WTC11 (cell line): ENCODE results near the gene HNF1A. TPM values are rescaled to one million over a fixed set of nuclear protein-coding genes. Genes with fewer than 3 reads are reported as not detected.
A peak's percentile ranks its signal among the peaks of the same experiment; 100 is the strongest.

Source experiments
- AFF4 ChIP-seq: sonication (generic); formaldehyde crosslinking; IDR thresholded peaks from 2 replicates; pipeline ENCODE4 v1.8.1; 2023; ENCODE audit warnings: mild to moderate bottlenecking, missing genetic modification reagents, borderline replicate concordance
- ATF6 ChIP-seq: sonication (generic); formaldehyde crosslinking; IDR thresholded peaks from 2 replicates; pipeline ENCODE4 v1.8.1; 2023; ENCODE audit warnings: mild to moderate bottlenecking, missing genetic modification reagents
- CDX4 ChIP-seq: fragments of 250-450 bp; sonication (Bioruptor Pico); IDR thresholded peaks from 2 replicates; pipeline ENCODE4 v1.9.0; 2021; ENCODE audit warnings: moderate library complexity, mild to moderate bottlenecking, inconsistent platforms, borderline replicate concordance
- CREM ChIP-seq: sonication (generic); formaldehyde crosslinking; IDR thresholded peaks from 2 replicates; pipeline ENCODE4 v1.8.1; 2022; ENCODE audit warnings: mild to moderate bottlenecking, missing genetic modification reagents, moderate library complexity
- E2F5 ChIP-seq: sonication (generic); formaldehyde crosslinking; IDR thresholded peaks from 2 replicates; pipeline ENCODE4 v1.8.1; 2022; ENCODE audit warnings: mild to moderate bottlenecking, moderate library complexity, missing genetic modification reagents
- ESRRA ChIP-seq: sonication (generic); formaldehyde crosslinking; IDR thresholded peaks from 2 replicates; pipeline ENCODE4 v1.8.1; 2022; ENCODE audit warnings: mild to moderate bottlenecking, missing genetic modification reagents, borderline replicate concordance
- ETV6 ChIP-seq: sonication (generic); formaldehyde crosslinking; IDR thresholded peaks from 2 replicates; pipeline ENCODE4 v1.8.1; 2022; ENCODE audit warnings: mild to moderate bottlenecking, missing genetic modification reagents
- FOXJ3 ChIP-seq: sonication (generic); formaldehyde crosslinking; IDR thresholded peaks from 2 replicates; pipeline ENCODE4 v1.9.0; 2021; ENCODE audit warnings: missing genetic modification reagents, mild to moderate bottlenecking, borderline replicate concordance
- FOXP1 ChIP-seq: sonication (generic); formaldehyde crosslinking; IDR thresholded peaks from 2 replicates; pipeline ENCODE4 v1.8.0; 2022; ENCODE audit warnings: missing genetic modification reagents, mild to moderate bottlenecking, moderate library complexity, borderline replicate concordance
- JUN ChIP-seq: sonication (generic); formaldehyde crosslinking; IDR thresholded peaks from 2 replicates; pipeline ENCODE4 v1.8.0; 2023; ENCODE audit warnings: mild to moderate bottlenecking, missing genetic modification reagents
- RORB ChIP-seq: fragments of 250-450 bp; sonication (Bioruptor Pico); IDR thresholded peaks from 2 replicates; pipeline ENCODE4 v1.9.0; 2021; ENCODE audit warnings: mild to moderate bottlenecking
- SMAD3 ChIP-seq: sonication (generic); formaldehyde crosslinking; IDR thresholded peaks from 2 replicates; pipeline ENCODE4 v1.8.0; 2022; ENCODE audit warnings: missing genetic modification reagents, mild to moderate bottlenecking, borderline replicate concordance
- SP1 ChIP-seq: sonication (generic); formaldehyde crosslinking; conservative IDR thresholded peaks from 2 replicates; pipeline ENCODE4 v1.8.1; 2022; ENCODE audit warnings: missing genetic modification reagents
- STAT6 ChIP-seq: sonication (generic); formaldehyde crosslinking; conservative IDR thresholded peaks from 2 replicates; pipeline ENCODE4 v1.8.1; 2023; ENCODE audit warnings: mild to moderate bottlenecking, low read depth, missing genetic modification reagents, moderate library complexity
- TEAD4 ChIP-seq: sonication (generic); formaldehyde crosslinking; IDR thresholded peaks from 2 replicates; pipeline ENCODE4 v1.8.0; 2022; ENCODE audit warnings: mild to moderate bottlenecking, missing genetic modification reagents
- TP53 ChIP-seq: sonication (generic); formaldehyde crosslinking; IDR thresholded peaks from 2 replicates; pipeline ENCODE4 v1.8.1; 2023; ENCODE audit warnings: mild to moderate bottlenecking, missing genetic modification reagents
- USF1 ChIP-seq: sonication (generic); formaldehyde crosslinking; IDR thresholded peaks from 2 replicates; pipeline ENCODE4 v1.8.0; 2022; ENCODE audit warnings: mild to moderate bottlenecking, missing genetic modification reagents
- ZBTB21 ChIP-seq: sonication (generic); formaldehyde crosslinking; IDR thresholded peaks from 2 replicates; pipeline ENCODE4 v1.8.1; 2023; ENCODE audit warnings: mild to moderate bottlenecking, missing genetic modification reagents, borderline replicate concordance
- ZMAT4 ChIP-seq: fragments of 250-450 bp; sonication (Bioruptor Pico); IDR thresholded peaks from 2 replicates; pipeline ENCODE4 v1.9.0; 2021; ENCODE audit warnings: mild to moderate bottlenecking
- ZNF532 ChIP-seq: fragments of 250-450 bp; sonication (Bioruptor Pico); IDR thresholded peaks from 2 replicates; pipeline ENCODE4 v1.9.0; 2021; ENCODE audit warnings: mild to moderate bottlenecking, borderline replicate concordance
- total RNA-seq: library from RNA; stranded (reverse); gene quantifications from 3 replicates; pipeline ENCODE4 v1.2.3, GENCODE V29; 2021

Gene HNF1A
- total RNA-seq, 1 experiment from 2014 or later: not detected

GRCh38 chr12:120999191-121000120 is 21.1 kb downstream of the HNF1A start (continued):
- TF ChIP-seq STAT6 (no peak), CREM (CRISPR knock-in tag) (no peak), ATF6 (no peak), USF1 (CRISPR knock-in tag) (no peak), TP53 (CRISPR knock-in tag) (no peak), SP1 (CRISPR knock-in tag) (peak; percentile 56), ZBTB21 (CRISPR knock-in tag) (peak; percentile 56; the same call in 1 of the 2 replicates), AFF4 (CRISPR knock-in tag) (no peak), RORB (no peak), SMAD3 (0 out of 2 replicates have a peak, but pooled peaks have one; percentile 52), ESRRA (CRISPR knock-in tag) (0 out of 2 replicates have a peak, but pooled peaks have one; percentile 20), ZMAT4 (CRISPR knock-in tag) (peak; percentile 37; the same call in 1 of the 2 replicates), JUN (CRISPR knock-in tag) (no peak), FOXP1 (CRISPR knock-in tag) (peak; percentile 33; the same call in 1 of the 2 replicates), ETV6 (CRISPR knock-in tag) (0 out of 2 replicates have a peak, but pooled peaks have one; percentile 13), E2F5 (CRISPR knock-in tag) (no peak), CDX4 (no peak), TEAD4 (no peak), FOXJ3 (no peak), ZNF532 (CRISPR knock-in tag) (no peak)
